Duodenal mucosa (tissue), 2 donors: ENCODE results near the gene TLE4.

Source experiments
- H3K27ac ChIP-seq: one replicate; pipeline ENCODE4 v1.7.0; 2013; ENCODE audit warnings: low read depth, low read length
- H3K27me3 ChIP-seq, 2 donors: one replicate each; pipeline ENCODE4 v1.7.0; 2013; ENCODE audit warnings: low read length in 2 of 2, control low read depth in 1 of 2; ENCODE audit not compliant: insufficient read depth in 2 of 2, control insufficient read depth in 1 of 2
- H3K36me3 ChIP-seq, 2 donors: one replicate each; pipeline ENCODE4 v1.7.0; 2013; ENCODE audit warnings: low read length in 2 of 2, control low read depth in 1 of 2; ENCODE audit not compliant: insufficient read depth in 2 of 2, control insufficient read depth in 1 of 2
- H3K4me1 ChIP-seq, 2 donors: one replicate each; pipeline ENCODE4 v1.7.0; 2013; ENCODE audit warnings: low read length in 2 of 2, control low read depth in 1 of 2; ENCODE audit not compliant: insufficient read depth in 2 of 2, control insufficient read depth in 1 of 2
- H3K4me3 ChIP-seq, 2 donors: one replicate each; pipeline ENCODE4 v1.7.0; 2013; ENCODE audit warnings: low read length in 2 of 2, low read depth in 1 of 2
- H3K9ac ChIP-seq, 2 donors: one replicate each; pipeline ENCODE4 v1.7.0; 2013; ENCODE audit warnings: low read length in 2 of 2, low read depth in 1 of 2
- H3K9me3 ChIP-seq, 2 donors: one replicate each; pipeline ENCODE4 v1.7.0; 2013; ENCODE audit warnings: low read length in 2 of 2, control low read depth in 1 of 2; ENCODE audit not compliant: control insufficient read depth in 1 of 2

TLE4 gene

DNA sequence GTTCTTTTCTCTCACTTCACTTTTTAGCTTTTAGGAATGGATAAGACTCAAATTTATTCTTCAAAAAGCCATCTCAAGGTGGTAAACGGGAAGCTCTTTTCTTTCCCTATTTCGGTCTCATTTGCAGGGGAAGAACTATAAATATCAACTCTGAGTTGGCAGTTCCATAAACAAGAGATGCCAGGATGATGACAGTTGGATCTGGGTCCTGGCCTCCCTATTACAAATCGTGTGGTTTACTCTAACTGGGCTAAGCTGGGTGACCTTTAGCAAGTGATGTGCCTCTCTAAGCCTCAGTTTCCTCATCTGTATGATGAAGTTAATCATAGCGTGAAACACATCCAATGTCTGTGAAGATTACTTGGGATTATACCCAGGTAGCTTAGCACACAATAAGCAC lies 44.2 kb downstream of the TLE4 start:
- Histone ChIP-seq H3K27me3 (no peaks in the 10 kb centered on the region), H3K27ac (no peak overlapping the region), H3K9me3 (no peaks in the 10 kb centered on the region), H3K4me3 (no peak overlapping the region), H3K9ac (no peak overlapping the region), H3K36me3 (no peaks in the 10 kb centered on the region), H3K4me1 (peaks cover 4 to 21% of the 10 kb centered on the region in 2 donors)

- Histone ChIP-seq H3K36me3 (no peaks in the 10 kb centered on the region), H3K27me3 (no peaks in the 10 kb centered on the region), H3K9me3 (no peaks in the 10 kb centered on the region), H3K4me1 (peaks cover 0 to 19% of the 10 kb centered on the region in 2 donors), H3K4me3 (no peak overlapping the region), H3K9ac (no peak overlapping the region), H3K27ac (no peak overlapping the region)
Measured at GRCh38 chr9:79616971-79617370, 45.2 kb downstream of the TLE4 start.

- Histone ChIP-seq H3K4me1 (peaks cover 0 to 19% of the 10 kb centered on the region in 2 donors), H3K27ac (no peak overlapping the region), H3K36me3 (no peaks in the 10 kb centered on the region), H3K4me3 (no peak overlapping the region), H3K27me3 (no peaks in the 10 kb centered on the region), H3K9me3 (no peaks in the 10 kb centered on the region), H3K9ac (no peak overlapping the region)
Measured at GRCh38 chr9:79617395-79617794, 45.6 kb downstream of the TLE4 start.

GRCh38 chr9:79619930-79620329 lies 48.2 kb downstream of the TLE4 start:
- no peak overlapping the region for H3K27ac ChIP-seq
- no peaks in the 10 kb centered on the region for H3K9me3 ChIP-seq

DNA sequence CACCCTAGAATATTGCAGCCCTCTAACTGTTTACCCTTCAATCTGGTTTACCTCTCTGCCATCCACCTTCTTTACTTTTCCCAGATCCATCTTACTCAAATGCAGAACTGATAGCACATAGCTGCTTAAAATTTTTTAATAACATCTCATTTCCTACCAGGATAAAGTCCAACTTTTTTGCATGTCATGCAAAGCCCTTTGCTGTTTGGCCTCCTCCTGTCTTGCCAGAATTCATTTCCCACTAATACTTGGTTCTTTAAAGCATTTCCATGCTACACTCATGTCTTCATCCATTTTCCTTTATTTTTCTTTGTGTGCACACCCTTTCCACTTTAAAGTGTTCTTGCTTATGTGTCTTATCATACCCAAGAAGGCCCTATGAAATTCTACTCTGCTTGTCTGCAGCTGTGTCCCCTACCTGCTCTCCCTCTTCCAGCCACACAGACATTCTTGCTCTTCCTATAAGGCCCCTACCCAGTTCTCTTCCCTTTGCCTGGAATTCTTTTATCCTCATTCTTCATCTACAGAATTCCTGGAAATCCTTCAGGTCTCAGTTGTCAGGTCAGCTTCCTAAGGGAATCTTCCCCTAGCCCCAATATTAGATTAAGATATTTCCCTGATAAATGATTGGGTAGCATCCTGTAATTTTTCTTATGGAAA lies 50.3 kb downstream of the TLE4 start:
- Histone ChIP-seq H3K4me3 (no peak overlapping the region), H3K27ac (no peak overlapping the region), H3K4me1 (peaks cover 6 to 23% of the 10 kb centered on the region in 2 donors), H3K9me3 (no peaks in the 10 kb centered on the region), H3K36me3 (no peaks in the 10 kb centered on the region), H3K9ac (no peak overlapping the region), H3K27me3 (no peaks in the 10 kb centered on the region)

More at GRCh38 chr9:79619930-79620329, 48.2 kb downstream of the TLE4 start:
- H3K36me3 ChIP-seq: no peaks in the 10 kb centered on the region
- H3K4me3 ChIP-seq: no peak overlapping the region
- H3K9ac ChIP-seq: no peak overlapping the region
- H3K4me1 ChIP-seq: peaks cover 6 to 27% of the 10 kb centered on the region in 2 donors
- H3K27me3 ChIP-seq: no peaks in the 10 kb centered on the region

DNA sequence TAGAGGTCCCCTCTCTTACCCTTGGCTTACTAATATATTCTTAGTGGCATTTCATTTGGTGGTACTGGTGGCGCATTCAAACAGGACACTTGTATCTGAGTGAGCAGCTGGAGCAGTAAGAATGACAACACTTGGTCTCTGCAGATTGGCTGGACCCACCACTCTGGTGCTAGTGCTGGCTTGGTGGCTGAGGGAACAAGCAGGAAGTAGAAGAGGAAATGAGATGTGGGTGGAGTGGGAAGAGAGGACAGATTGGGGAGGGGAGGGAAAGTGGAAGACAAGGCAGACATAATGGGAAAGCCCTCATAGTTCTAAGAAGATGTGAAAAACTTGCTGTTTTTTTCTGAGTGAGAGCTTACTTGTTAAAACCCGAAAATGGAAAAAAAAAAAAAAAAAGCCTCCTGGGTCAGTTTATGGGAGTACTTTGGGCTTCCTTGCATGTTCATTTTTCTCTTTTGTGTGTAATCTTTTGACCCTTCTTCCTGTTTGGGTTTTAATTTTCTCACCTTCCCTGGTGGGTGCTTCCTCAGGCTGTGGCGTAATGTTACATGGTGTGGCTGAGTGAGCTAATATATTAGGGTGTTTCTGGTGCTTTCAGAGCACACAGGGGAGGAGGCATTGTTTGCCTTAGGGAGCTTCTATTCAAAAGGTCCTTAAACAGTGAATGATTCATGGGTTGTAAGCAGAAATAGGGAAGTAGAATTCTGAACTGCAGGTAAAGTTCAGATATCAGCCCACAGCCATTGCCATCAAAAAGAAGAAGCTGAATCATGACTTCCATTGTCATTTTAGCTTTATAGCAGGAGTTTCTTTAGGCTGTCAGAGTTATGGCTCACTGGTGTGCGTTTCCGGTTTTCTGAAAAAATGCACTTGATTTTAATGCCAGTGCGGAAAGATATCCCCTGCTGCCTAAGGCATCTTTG lies 52.3 kb downstream of the TLE4 start:
- Histone ChIP-seq H3K36me3 (no peaks in the 10 kb centered on the region), H3K4me3 (no peak overlapping the region), H3K9me3 (no peaks in the 10 kb centered on the region), H3K4me1 (peaks cover 6 to 14% of the 10 kb centered on the region in 2 donors), H3K27me3 (no peaks in the 10 kb centered on the region), H3K9ac (no peak overlapping the region), H3K27ac (no peak overlapping the region)

DNA sequence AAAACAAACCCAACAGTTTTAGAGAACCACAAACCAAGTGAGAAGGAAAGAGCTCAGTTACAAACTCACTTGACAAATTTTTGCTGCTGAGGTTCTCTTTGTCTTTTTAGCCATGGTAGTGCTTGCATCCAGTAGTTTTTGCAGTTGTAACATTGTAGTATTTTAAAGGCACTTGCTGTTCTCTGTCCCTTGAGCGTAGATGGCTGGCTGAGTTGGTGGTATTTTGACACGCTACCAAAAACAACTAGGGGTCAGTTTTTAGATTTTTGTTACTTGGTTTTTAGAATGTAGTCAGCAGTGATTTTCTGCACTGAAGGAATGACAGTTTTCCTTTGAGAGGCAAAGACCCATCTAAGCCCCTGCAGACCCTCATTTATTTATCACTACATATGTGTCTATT lies 58.0 kb downstream of the TLE4 start:
- Histone ChIP-seq H3K27ac (no peak overlapping the region), H3K9me3 (no peaks in the 10 kb centered on the region), H3K4me3 (no peak overlapping the region), H3K9ac (no peak overlapping the region), H3K27me3 (no peaks in the 10 kb centered on the region), H3K4me1 (peaks cover 0 to under 1% of the 10 kb centered on the region in 2 donors), H3K36me3 (no peaks in the 10 kb centered on the region)

GRCh38 chr9:79630521-79631403 lies 59.0 kb downstream of the TLE4 start:
- H3K9me3 ChIP-seq: no peaks in the 10 kb centered on the region
- H3K27me3 ChIP-seq: no peaks in the 10 kb centered on the region
- no peak overlapping the region for H3K4me3 ChIP-seq
- no peaks in the 10 kb centered on the region for H3K4me1 ChIP-seq
- H3K36me3 ChIP-seq: no peaks in the 10 kb centered on the region
- no peak overlapping the region for H3K27ac ChIP-seq
- no peak overlapping the region for H3K9ac ChIP-seq

DNA sequence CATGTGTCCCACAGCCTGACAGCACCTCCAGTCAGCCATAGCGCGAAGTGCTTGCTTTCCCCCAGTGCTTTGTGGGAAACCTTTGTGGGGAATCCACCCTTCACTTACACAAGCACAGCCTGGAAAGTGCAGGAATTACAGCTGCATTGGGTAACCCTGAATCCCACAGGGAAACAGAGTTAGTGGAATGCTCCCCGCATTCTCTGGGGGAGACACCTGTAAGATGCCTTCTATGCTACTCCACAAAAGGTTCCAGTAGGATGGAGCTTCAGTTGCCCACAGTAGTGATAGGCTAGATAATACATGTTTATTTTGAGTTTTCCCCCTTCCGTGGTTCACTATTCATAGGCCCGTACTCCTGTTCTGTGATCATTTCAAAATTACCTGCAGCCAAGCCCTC lies 60.3 kb downstream of the TLE4 start:
- H3K4me1 ChIP-seq: peaks cover 0 to under 1% of the 10 kb centered on the region in 2 donors
- no peak overlapping the region for H3K27ac ChIP-seq
- no peak overlapping the region for H3K9ac ChIP-seq
- H3K4me3 ChIP-seq: no peak overlapping the region
- no peaks in the 10 kb centered on the region for H3K27me3 ChIP-seq
- H3K9me3 ChIP-seq: no peaks in the 10 kb centered on the region
- H3K36me3 ChIP-seq: no peaks in the 10 kb centered on the region
